Gastroesophageal sphincter (tissue), 4 donors: ENCODE data around the gene TNFRSF1A. TPM values are rescaled to one million over a fixed set of nuclear protein-coding genes. Genes with fewer than 3 reads are reported as not detected.

Source experiments
- ATAC-seq: fragments of 150-250 bp; one replicate; pipeline ENCODE4 v1.9.1; 2016; ENCODE audit warnings: mild to moderate bottlenecking, moderate library complexity
- H3K27ac ChIP-seq, 4 donors: fragments of 200-600 bp; sonication (generic) in 3 of 4; 1 replicate in 3 of 4; 2 replicates in 1 of 4; pipeline ENCODE4 v1.5.1; 2016 to 2019
- H3K27me3 ChIP-seq: fragments of 200-600 bp; sonication (generic); one replicate; pipeline ENCODE4 v1.5.1; 2019
- H3K36me3 ChIP-seq, 2 donors: fragments of 200-600 bp; sonication (generic); one replicate each; pipeline ENCODE4 v1.5.1; 2019; ENCODE audit warnings: control low read depth in 1 of 2
- H3K4me1 ChIP-seq, 3 donors: fragments of 200-600 bp; sonication (generic); 1 replicate in 2 of 3; 2 replicates in 1 of 3; pipeline ENCODE4 v1.5.1; 2016 to 2019; ENCODE audit warnings: control low read depth in 2 of 3
- H3K4me3 ChIP-seq, 2 donors: fragments of 200-600 bp; sonication (generic); one replicate each; pipeline ENCODE4 v1.5.1; 2019; ENCODE audit warnings: mild to moderate bottlenecking in 1 of 2, moderate library complexity in 1 of 2
- H3K9me3 ChIP-seq, 3 donors: fragments of 200-600 bp; sonication (generic); one replicate each; pipeline ENCODE4 v1.5.1; 2017 to 2019; ENCODE audit warnings: control low read depth in 2 of 3
- EP300 ChIP-seq: sonication (generic); formaldehyde crosslinking; IDR thresholded peaks from one replicate; pipeline ENCODE4 v1.6.1; 2017; ENCODE audit warnings: antibody characterized with exemption, mild to moderate bottlenecking
- POLR2A ChIP-seq, 2 donors: fragments of 450-650 bp; IDR thresholded peaks; one replicate each; pipeline ENCODE4 v1.6.1; 2017; ENCODE audit warnings: antibody characterized with exemption in 2 of 2, mild to moderate bottlenecking in 2 of 2, moderate library complexity in 1 of 2
- POLR2AphosphoS5 ChIP-seq: sonication (generic); formaldehyde crosslinking; IDR thresholded peaks from one replicate; pipeline ENCODE4 v1.6.1; 2017; ENCODE audit warnings: antibody characterized with exemption
- WGBS, 2 donors: methylation state at CpG; one replicate each; pipeline ENCODE4 v1.1.5; 2018; ENCODE audit warnings: low coverage in 1 of 2; 5-methylcytosine and 5-hydroxymethylcytosine counted together
- total RNA-seq, 4 donors: library from RNA; depleted of rRNA; stranded (reverse); fragments of >200 nt; gene quantifications; one replicate each; pipeline ENCODE4 v1.1.0, GENCODE V29; 2016
- TF ChIP-seq, protein P1 (sequence below), 4 experiments: fragments of 200-600 bp in 2 of 4; fragments of 450-650 bp in 2 of 4; sonication (generic) in 1 of 4; IDR thresholded peaks; one replicate each; pipeline ENCODE4 v1.5.1; 2017 to 2019; ENCODE audit warnings: antibody characterized with exemption in 4 of 4, mild to moderate bottlenecking in 2 of 4, moderate library complexity in 2 of 4

Gene TNFRSF1A
- total RNA-seq, 4 donors from 2014 or later, result 150 to 356 (median 227) TPM

DNA sequence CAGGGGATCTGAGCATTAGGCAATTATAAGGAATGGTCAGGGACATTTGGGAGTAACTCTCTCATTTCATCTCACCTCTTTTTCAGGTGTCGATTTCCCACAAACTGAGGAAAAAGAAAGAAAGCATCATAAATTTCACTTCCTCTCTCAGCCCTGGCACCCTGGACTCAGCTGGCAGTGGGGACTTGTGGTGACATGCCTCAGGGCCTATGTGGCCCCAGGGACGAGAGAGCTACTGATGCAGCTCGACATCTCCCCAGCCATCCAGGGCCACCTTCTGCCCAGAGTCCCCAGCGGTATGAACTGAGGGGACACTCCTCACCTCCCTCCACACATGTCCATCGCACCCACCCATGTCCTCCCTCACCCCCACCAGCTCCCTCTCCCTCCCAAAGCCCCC lies 11.7 kb downstream of the TNFRSF1A start:
- Histone ChIP-seq H3K27me3 (no peaks in the 10 kb centered on the region), H3K36me3 (peaks cover 0 to 74% of the 10 kb centered on the region in 2 donors), H3K27ac (peak overlapping the region in 3 of 4 donors; percentile 53 to 97 (median 78)), H3K4me1 (peaks cover 7 to 100% (median 53%) of the 10 kb centered on the region in 3 donors), H3K9me3 (no peaks in the 10 kb centered on the region), H3K4me3 (no peak overlapping the region)
- TF ChIP-seq, protein P1, sequence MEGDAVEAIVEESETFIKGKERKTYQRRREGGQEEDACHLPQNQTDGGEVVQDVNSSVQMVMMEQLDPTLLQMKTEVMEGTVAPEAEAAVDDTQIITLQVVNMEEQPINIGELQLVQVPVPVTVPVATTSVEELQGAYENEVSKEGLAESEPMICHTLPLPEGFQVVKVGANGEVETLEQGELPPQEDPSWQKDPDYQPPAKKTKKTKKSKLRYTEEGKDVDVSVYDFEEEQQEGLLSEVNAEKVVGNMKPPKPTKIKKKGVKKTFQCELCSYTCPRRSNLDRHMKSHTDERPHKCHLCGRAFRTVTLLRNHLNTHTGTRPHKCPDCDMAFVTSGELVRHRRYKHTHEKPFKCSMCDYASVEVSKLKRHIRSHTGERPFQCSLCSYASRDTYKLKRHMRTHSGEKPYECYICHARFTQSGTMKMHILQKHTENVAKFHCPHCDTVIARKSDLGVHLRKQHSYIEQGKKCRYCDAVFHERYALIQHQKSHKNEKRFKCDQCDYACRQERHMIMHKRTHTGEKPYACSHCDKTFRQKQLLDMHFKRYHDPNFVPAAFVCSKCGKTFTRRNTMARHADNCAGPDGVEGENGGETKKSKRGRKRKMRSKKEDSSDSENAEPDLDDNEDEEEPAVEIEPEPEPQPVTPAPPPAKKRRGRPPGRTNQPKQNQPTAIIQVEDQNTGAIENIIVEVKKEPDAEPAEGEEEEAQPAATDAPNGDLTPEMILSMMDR (IDR thresholded peaks at IDR 0.05), result no peak
- TF ChIP-seq POLR2A (IDR thresholded peaks at IDR 0.05), result no peak
- TF ChIP-seq POLR2AphosphoS5, result no peak
- no peak for TF ChIP-seq EP300
- no peak for ATAC-seq
- WGBS, 2 donors, result 70 to 71% methylated on average over 4 of the region's 5 CpGs

DNA sequence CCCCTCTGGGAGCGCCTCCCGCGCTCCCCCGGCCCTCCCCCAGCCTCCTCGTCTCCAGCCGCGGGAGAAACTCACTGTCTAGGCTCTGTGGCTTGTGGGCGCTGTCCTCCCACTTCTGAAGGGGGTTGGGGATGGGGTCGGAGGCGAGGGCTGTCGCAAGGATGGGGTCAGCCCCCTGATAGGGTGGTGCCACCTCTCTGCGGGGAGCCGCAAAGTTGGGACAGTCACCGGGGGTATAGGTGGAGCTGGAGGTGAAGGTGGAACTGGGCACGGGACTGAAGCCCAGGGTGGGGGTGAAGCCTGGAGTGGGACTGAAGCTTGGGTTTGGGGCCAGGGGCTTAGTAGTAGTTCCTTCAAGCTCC lies 12.2 kb downstream of the TNFRSF1A start:
- Histone ChIP-seq H3K36me3 (peaks cover 0 to 73% of the 10 kb centered on the region in 2 donors), H3K4me1 (peaks cover 6 to 100% (median 48%) of the 10 kb centered on the region in 3 donors), H3K27me3 (no peaks in the 10 kb centered on the region), H3K9me3 (no peaks in the 10 kb centered on the region), H3K27ac (peak overlapping the region in 3 of 4 donors; percentile 53 to 97 (median 78)), H3K4me3 (no peak overlapping the region)
- 0 to 75% methylated on average over 1 of the region's 15 CpGs for WGBS, 2 donors
- no peak for ATAC-seq
- TF ChIP-seq, protein P1 (IDR thresholded peaks at IDR 0.05), result no peak
- TF ChIP-seq POLR2A (IDR thresholded peaks at IDR 0.05) (no peak), EP300 (no peak), POLR2AphosphoS5 (no peak)

DNA sequence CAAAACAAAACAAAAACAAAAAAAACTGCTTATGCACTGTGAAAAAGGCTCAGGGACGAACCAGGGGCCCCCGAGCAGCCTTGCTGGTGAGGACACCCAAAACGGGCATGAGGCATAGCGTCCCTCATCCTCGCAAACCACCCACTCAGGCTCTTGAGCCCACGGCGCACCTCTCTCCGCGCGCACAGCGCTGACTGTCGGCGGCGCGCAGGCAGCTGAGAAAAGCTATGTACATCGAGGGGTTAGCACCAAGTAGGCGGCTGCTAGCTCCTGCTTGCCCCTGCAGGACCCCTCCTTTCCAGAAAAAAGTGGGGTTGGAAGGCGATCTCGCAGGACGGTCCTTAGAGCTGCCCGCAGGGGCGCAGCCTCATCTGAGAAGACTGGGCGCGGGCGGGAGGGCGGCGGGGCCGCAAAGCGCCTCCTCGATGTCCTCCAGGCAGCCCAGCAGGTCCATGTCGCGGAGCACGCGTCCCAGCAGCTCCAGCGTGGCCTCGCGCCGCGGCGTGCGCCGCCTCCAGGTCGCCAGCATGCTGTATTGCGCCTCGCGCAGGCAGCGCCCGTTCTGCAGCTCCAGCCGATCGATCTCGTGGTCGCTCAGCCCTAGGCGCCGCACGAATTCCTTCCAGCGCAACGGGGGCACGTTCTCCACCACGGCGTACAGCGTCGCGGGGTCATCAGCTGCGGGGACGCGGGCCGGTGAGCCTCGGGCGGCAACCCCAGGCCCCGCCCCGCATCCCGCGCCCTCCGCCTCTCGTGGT lies 12.8 kb downstream of the TNFRSF1A start:
- peaks cover 2 to 100% (median 43%) of the 10 kb centered on the region in 3 donors for H3K4me1 ChIP-seq
- TF ChIP-seq POLR2AphosphoS5 (no peak), EP300 (no peak), POLR2A (IDR thresholded peaks at IDR 0.05) (no peak)
- TF ChIP-seq, protein P1 (IDR thresholded peaks at IDR 0.05), result no peak
- no peaks in the 10 kb centered on the region for H3K27me3 ChIP-seq
- H3K9me3 ChIP-seq, result no peaks in the 10 kb centered on the region
- 57% methylated on average over 9 of the region's 75 CpGs; no CpG with 5 or more reads in 1 of the 2 donors for WGBS, 2 donors
- H3K36me3 ChIP-seq, result peaks cover 0 to 67% of the 10 kb centered on the region in 2 donors
- peak overlapping the region in 3 of 4 donors; percentile 53 to 97 (median 78) for H3K27ac ChIP-seq
- H3K4me3 ChIP-seq, result no peak overlapping the region
- no peak for ATAC-seq

DNA sequence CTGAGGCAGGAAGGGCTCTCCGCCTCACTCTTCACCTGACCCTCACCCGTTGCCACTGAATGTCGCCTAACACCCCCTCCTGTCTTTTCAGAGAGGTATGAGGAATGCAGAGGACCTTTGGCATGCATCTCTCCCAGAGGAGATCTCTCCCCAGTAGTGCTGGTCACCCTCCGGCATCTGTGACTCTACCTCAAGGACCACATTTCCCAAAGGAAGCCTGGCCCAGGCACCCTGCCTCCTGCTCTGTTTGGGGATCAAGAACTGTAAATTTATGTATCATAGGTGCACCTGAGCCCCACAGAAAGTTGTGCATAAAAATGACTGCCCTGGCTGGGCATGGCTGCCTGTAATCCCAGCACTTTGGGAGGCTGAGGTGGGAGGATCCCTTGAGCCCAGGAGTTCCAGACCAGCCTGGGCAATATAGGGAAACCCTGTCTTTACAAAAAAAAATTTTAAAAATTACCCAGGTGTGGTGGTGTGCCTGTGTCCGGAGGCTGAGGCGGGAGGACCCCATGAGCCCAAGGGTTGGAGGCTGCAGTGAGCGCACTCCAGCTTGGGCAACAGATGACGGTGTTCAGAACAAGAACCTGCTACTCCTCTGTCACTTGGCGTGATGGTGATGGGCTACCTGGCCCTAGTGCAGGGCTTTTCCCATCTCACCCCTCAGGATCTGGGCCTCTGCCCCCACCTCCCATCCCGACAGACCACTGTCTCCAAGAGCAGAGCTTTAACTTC lies 13.7 kb downstream of the TNFRSF1A start:
- Histone ChIP-seq H3K9me3 (no peaks in the 10 kb centered on the region), H3K27me3 (no peaks in the 10 kb centered on the region), H3K4me3 (no peak overlapping the region), H3K27ac (peak overlapping the region in 3 of 4 donors; percentile 75 to 83 (median 77)), H3K4me1 (peaks cover 2 to 100% (median 40%) of the 10 kb centered on the region in 3 donors), H3K36me3 (peaks cover 0 to 58% of the 10 kb centered on the region in 2 donors)
- WGBS, 2 donors, result 40 to 60% methylated on average over 2 to 3 of the region's 10 CpGs
- ATAC-seq, result no peak
- TF ChIP-seq POLR2AphosphoS5 (no peak), POLR2A (IDR thresholded peaks at IDR 0.05) (no peak), EP300 (no peak)
- TF ChIP-seq, protein P1 (IDR thresholded peaks at IDR 0.05), result no peak
